ENCODE data around the gene H1-8.

The H1-8 gene

DNA sequence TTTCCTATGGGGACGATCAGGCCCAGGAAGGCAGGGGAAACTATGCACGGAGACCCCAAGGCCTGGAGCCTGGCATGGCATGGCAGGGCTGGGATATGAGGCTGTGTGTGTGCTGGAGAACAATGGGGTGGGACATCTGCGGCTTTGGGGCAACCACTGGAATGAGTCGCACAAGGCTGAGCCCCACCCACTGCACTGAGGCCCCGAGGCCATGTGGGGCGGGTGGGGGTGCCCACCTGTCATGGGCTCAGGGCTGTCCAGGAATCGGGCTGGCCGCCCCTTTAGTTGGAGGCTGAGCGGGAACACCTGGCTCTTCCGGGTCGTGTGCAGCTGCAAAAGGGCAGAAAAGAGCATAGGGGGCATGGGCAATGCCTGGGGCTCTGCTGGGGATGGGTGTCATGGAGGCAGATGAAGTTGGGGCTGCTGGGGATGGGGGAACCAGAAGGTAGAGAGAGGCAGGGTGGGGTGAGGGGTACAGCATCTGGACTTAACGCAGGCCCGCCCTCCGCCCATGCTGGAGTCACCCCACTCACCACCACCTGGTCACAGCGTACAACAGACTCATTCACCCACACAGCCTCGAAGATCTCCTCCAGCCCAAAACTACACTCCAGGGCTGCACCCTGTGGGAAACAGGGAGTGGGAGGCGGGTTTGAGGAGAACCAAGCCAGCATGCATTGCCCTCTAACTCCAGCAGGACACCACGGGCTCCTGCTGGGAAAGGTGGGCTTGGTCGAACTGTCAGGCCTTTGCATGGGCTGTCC is 32.4 kb downstream of the H1-8 start:
- no peak for FAIRE-seq

DNA sequence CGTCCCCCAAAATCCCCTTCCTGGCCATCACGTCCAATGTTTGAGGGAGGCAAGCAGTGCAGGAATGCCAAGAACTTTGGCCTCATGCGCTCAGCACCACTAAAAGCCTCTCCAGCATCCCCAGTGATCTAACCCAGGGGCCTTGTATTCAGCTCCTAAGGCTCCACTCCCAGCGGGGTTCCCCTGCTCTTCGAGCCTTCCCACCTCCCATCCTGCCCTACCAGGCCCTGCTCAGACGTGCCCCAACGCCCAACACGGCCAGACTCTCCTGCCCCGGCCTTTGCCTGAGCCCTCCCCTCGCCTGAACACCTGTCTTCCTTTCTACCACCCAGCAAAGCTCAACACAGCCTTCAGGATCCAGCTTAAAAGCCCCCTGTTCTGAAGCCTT is 33.0 kb downstream of the H1-8 start:
- FAIRE-seq, result no peak

DNA sequence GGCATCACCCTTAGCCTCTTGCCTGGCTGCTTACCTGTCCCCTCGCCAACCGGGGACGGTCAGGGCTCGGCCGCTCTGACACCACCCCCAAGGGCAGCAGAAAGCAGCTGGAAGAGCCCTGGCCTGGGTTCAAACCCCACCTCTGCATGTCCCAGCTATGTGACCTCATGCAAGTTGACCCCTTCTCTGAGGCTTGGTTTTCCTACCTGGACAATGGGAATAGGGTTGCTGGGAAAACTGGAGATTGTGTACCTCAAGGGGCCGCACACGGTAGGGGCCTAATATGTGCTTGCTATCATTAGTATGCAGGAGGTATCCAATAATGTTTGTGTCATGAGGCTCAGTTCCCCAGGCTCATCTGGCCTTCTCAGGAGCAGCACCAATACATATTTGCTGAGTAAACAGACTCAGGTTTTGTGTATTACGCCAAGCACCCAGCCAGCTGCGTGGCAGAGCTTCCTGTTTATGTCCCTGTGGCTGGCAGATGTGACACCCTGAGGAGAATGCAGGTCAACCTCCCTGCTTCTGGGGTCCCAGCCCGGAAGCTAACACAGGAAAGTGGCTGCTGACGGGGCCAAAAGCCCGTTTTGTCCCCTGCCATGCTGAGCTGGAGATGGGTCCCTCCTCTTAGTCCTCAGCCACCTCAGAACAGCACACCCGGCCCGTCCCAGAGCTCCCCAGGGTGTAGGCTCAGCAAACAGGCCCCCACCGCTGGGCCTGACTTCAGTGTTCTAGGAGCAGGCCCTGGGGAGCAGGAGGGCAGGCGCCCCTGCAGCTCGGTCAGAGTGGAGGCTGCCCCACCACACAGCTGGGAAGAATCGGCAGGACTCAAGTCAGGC is 33.8 kb downstream of the H1-8 start:
- FAIRE-seq, result no peak

DNA sequence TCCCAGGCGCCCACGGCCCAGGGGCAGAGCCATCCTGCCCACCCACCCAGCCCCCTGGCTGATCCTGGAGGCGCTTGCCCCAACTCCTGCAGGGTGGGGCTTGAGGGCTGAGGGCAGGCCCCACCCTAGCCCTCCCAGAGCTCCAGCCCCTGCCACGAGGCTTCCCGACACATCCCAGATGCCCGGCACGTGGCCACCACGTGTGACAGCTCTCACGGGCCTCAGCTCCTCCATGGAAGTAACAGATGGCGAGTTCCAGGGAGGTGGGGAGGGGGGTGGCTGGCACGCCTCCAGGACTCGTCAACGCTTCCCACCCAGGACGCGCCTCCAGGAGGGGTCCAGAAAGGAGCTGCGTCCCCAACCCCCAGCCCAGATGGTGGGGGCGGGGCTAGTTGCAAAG is 34.4 kb downstream of the H1-8 start:
- no peak for FAIRE-seq

DNA sequence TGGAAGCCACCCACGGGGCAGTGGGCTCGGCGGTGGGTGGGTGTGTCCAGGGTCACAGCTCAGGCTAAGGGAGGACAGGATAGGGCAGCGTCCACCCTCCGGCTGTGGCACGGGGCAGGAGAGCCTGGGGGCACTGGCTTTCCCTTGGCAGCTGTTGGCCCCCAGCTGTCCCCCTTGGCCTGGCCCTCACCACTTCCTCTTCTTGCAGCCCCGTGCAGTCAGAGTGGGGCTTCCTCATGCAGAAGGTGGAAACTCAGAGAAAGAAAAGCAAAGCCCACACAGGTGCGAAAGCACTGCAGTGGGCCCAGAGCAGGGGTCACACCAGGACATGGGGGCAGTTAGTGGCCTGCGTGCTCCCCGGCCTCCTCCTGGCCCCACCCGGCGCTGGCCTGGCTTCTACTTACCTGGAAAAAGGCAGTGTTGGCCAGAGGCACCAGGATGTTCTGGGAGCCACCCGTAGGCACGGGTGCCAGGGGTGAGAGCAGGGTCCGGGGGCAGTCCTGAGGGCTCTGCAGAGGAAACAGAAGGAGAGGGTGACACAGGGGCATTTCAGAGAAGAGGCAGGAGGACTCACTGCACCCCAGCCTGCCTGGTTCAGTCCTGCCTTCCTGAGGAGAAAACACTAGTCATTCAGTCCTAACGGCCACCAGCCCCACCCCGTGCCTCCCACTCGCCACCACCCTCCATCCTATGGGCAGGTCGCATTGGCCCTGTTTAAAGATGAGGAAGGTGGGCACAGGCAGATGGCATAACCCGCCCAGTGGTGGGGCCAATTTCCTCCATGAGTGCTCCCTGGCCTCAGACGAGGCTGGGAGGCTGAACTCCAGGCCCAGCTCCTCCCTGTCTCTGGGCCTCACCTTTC is 35.2 kb downstream of the H1-8 start:
- no peak for FAIRE-seq

DNA sequence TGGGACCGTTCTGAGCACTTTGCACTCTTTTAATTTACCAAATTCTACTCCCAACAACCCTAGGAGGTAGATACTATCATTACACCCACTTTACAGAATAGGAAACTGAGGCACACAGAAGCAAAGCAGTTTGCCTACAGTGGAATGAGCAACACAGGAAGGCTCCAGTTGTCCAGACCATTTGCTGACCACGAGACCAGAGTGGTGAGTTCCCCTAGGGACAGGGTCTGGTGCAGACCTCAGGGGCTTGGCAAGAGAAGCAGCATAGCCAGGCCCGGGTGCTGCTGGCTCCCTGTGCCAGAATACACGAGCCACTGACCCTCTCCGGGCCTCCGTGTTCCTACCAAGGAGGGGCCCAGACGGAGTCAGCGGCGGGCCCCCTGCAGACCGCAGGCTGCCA is 37.0 kb downstream of the H1-8 start:
- FAIRE-seq, result no peak

DNA sequence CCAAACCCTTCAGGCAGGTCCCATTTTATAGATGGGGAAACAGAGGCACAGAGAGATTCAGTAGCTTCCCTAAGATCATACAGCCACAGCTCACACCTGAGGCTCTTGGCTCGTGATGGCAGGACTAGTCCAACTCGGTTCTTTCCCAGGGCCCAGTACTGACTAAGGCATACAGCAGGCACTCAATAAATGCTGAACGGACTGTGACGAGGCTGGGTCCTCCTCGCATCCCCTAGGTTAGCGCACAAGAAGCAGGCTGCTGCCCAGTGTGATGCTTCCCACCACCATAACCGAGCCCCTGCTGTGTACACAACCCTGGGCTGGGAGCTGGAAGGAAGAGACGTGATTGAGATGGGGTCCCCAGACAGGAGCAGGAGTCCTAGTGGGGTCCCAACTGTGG is 38.6 kb downstream of the H1-8 start:
- no peak for FAIRE-seq

DNA sequence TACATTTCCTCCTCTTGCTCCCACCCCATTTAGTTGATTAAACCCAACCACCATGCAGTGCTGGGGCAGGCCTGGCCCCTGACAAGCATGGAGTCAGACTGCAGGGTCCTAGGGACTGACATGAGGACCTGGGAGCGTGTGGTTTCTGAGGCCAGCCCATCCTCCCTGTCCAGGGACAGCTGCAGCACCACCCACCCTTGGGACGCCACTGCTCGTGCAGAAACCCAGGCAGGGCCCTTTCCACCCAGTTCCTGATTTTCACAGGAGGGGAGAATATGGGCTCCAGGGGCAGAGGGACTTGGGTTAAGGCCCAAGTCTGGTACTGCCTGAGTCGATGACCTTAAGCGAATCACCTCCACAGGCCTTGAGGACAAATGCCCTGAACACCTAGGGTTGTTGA is 39.8 kb downstream of the H1-8 start:
- no peak for FAIRE-seq

DNA sequence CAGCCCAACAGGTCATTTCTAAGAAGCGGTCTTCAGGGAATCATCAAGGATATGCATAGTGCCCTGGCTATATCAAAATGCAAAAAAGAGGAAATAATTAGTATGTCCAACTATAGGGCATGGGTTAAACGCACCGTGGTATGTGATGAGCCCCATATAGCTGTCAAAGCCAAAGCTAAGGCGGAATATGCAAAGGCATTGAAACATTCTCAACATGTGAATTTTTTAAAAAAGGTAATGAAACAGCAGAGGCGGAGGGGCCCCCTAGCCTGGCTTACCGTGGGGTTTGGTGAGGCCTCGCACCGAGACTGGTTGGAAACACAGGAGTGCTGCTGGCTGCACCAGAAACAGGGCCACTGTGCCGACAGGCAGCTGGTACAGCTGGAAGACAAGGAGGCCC is 40.3 kb downstream of the H1-8 start:
- FAIRE-seq, result no peak

DNA sequence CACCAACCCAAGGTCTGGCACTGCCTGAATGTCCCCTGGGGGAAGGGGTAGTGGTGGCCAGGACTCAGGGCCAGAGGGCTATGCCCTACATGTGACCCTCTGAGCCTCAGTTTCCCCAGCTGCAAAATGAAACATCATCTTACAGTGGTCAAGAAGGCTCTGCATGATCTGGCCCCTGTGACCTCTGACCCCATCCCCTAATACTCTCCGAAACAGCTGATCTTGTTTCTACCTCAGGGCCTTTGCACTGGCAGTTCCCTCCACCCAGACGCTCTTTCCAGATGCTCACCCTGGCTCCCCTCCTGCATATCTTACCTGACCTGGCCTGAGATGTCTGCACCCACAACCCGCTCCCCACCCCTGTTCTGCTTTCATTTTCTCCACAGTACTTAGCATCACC is 41.7 kb downstream of the H1-8 start:
- no peak for FAIRE-seq

DNA sequence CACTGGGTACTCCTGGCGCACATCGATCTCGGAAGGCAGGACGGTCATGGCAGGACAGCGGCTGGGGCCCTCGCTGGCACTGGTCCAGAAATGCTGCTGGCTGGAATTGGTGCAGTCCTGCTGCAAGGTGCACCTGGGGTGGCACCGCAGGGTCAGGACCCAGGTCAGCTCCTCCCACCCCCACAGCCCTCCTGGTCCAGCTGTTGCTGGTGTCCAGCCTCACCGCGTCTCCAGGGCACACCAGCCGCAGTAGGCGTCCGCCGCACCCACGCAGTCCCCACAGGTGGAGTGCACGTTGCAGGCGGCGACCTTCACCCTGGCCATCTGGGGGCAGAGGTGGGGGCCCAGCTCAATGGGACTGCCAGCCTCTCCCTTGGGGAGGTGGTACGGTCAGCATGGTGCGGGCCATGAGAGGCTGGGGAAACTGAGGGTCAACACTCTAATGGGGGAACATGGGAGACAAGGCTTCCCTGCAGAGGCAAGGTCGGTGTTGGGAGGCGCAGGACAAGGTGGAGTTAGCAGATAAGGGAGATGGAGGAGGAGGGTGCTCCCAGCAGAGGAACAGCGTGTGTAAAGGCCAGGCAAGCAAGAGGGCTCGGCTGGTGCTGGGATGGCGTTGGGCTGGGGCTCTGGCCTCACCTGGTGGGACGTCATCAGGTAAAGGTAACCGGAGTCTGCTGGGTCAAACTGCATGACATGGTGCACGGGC is 43.1 kb downstream of the H1-8 start:
- FAIRE-seq, result no peak

DNA sequence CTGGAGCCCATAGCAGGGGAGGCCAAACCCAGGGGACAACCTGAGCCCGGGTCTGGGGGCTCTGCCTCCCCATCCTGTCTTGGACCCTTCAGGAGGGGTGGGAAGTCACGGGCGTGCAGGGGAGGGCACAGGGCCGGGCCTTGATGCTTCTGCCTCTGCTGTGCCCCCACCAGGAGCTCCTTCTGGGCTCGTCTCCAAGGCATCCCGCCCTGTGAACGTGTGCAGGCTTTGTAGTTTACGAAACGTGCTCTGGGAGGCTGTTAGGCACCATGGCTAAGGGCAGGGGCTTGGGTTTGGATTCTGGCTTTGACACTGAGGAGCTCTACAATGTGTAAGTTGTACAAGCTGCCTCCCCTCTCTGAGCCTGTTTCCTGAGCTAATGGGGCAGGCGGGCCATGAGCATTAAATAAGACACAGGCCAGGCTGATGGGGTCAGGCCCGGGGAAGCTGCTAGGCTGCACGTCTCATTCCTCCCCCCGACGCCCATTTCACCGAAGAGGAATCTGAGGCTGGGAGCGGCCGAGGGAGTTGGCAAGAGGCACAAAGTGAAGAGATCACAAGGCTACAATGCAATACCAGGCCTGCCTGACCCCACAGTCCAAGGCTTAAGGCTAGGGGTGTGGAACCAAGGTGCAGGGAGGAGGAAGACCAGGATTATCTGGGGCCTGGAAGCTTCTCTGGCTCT is 43.9 kb downstream of the H1-8 start:
- FAIRE-seq, result no peak

DNA sequence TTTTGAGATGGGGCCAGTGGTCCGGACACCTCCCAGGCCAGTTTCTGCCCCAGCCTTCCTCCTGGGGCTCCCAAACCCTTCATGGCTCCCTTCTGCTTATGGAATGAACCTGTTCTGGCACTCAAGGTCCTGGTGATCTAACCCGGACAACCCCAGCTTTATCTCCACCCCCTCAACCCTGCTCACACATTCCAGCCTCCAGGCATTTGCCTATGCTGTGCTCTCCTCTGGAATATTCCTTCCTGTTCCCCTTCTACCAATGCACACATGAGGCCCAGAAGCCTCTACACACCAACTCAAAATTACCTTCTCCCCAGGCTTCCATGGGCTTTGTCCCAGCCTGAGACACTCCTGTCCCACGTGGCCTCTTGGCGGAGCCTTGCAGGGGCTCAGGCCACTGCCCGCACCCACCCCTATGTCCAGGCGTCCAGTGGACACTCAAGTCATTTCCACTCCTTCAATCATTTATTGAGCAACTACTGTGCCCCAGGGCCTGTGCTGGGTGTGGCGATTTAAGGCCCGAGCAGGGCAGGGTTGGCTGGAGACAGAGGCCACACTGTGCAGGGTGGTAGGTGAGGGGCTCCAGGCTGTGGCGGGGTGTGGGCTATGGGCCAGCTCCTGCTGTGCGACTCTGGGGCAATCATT is 44.7 kb downstream of the H1-8 start:
- no peak for FAIRE-seq

DNA sequence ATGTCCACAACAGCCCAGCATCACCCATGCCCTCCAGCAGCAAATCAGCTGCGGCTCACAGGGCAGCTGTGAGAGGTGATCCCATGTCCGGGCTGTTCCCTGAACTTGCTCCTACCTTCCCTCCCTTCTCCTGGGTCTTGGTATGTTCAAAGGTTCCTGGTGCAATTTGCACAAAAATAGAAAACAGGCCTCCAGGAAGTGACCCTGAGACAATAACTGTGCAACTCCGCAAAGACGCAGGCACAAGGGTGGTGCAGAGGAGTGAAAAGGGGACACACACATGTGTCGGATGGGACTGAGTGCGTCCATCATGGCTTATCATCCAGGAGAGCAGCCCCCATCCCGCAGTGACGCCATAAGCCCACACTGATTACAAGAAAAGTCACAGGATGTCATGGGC is 47.2 kb downstream of the H1-8 start:
- FAIRE-seq, result no peak

DNA sequence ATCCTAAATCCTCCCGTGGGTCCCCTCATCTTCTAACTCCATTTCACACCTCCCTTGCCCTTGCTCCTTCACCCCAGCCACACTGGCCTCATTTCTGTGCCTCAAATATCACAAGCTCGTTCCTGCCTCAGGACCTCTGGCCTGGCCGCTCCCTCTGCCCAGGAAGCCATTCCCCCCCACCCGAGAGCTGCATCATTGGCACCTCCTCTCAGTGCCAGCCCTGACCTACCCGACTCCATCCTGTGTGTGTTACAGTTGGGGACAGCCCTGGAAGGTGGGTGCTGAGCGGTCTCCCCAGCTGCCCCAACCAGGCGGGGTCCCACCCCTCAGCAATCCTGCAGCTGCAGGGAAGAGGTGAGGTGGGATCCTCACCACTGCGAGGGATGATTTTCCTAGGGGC is 49.0 kb downstream of the H1-8 start:
- no peak for FAIRE-seq

DNA sequence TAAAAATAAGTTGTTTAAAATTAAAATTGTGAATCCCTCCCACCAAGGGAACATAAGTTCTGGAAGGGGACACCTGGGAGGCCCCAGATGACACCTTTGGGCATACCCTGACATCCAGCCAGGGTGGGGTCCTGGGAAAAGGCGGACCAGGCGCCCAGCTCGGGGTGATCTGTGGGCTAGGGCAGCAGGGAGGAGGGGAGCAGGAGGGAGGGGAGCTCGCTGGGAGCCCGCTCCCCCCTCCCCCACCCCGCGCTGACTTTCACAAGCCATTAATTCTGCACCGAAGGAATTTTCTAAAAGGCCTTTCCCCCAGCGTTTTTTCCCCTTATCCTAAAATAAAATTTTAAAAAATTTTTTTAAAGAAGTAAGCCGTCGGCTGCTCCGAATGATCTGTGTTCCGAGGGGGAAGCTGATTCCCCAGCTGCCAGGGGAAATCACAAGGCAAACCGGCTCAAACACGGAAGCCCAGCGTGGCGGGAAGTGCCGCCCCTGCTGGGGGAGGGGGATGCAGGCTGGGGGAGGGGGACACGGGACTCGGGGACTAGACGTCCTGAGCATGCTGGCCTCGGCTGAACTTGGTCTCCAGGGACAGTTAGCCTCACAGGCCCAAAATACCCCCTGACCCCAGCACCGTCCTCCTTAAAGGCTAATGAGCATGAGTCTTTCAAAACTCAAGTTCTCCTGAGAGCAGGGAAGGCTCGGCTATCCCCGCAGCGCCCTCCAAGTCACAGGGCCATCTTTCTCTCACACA is 49.6 kb downstream of the H1-8 start:
- FAIRE-seq, result no peak

DNA sequence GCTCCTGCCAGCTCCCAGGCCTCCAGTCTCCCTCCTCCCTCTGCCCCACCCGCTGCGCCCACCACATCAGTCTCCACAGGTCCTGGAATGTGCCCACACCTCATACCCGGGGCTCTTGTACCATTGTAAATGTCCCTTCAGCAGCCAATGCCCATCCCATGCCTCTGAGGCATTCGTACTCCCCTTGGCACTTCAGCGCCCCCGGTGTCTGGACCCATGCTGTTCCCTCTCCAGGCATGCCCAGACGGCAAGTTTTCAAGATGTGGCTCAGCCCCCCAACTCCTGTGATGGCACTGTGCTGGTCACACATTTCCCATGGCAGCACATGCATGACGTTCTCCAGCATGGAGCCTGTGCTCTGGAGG is 50.2 kb downstream of the H1-8 start:
- no peak for FAIRE-seq

DNA sequence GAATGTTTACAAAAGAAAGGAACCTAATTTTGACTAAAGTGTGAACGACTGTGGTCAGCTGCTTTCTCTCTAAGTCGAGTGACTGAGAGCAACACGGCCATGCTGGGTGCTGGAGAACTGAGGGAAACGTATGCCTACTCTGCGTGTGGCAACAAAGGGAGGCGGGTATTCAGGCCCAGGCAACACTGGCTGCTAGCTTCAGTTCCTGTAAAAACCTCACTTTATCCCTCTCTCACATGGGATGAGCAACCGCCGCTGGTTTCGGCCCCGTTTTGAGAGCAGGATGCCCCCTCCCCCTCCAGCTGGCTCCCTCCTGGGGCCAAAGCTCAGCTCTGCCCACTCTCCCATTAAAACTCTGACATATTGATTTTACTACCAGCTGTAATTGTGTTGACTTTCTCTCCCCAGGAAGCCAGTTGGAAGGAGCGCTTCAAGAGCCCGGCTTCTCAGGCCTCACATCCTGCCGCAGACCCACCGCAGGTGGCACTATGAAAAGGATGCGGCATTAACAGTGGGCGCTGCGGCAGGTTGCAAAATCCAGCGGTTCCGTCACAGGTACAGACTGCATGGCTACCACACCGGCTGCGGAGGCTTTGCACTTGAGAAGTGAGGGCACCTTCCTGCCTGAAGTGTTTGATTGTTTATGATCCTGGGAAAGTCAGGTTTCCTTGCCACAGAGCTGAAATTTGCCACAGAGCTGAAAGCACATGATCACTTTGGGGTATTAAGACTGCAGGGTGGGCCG is 50.8 kb downstream of the H1-8 start:
- no peak for FAIRE-seq

DNA sequence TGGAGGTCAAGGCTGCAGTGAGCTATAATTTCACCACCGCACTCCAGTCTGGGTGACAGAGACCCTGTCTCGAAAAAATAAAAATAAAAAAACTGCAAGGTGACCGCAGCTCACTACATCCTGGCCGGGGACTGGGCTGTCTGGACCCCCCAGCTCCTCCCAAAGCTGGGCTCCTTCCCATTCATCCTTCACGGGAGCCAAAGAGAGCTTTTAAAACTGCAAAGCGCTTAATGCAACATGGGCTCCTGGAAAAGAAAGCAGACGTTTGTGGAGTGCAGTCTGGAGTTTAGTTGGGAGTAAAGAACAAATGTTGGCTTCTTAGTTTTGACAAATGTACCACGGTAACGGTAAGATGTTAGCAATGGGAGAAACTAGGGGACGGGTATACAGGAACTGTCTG is 51.4 kb downstream of the H1-8 start:
- no peak for FAIRE-seq

DNA sequence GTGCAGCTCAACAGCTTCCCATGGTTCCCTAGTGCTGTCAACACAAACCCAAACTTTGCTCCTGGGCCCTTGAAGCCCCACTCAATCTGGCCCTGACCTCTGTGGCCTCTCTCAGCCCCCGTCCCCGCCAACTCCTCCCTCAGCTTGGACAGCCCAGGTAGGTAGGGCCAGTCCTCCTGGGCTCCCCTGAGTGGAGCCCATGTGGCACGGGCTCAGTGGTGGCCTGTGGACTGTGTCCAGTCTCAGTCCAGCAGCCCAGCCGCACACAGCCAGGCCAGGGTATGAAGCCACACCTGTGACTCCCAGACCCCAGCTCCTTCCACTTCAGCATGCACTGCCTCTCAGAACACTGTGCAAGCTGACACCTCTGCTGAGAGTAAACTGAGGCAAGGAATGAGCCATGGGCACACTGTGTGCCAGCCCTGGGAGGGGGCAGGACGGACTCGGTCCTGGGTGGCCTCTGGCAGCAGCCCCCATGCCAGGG is 52.0 kb downstream of the H1-8 start:
- FAIRE-seq, result no peak
